ENCODE results near the gene WFDC1.
A peak's percentile ranks its signal among the peaks of the same experiment; 100 is the strongest.

Gene WFDC1

GRCh38 chr16:84308120-84308519 lies 13.4 kb downstream of the WFDC1 start:
- H3K4me2 ChIP-seq (ENCODE audit: insufficient read depth, low read length) = no peak overlapping the region

GRCh38 chr16:84310642-84311041 lies 16.0 kb downstream of the WFDC1 start:
- no peak overlapping the region for H3K27ac ChIP-seq (ENCODE audit: low read length)
- no peaks in the 10 kb centered on the region for H3K36me3 ChIP-seq (ENCODE audit: insufficient read depth, low read length)
- no peaks in the 10 kb centered on the region for H3K9me3 ChIP-seq (ENCODE audit: insufficient read depth, low read length, severe bottlenecking)
- DNase-seq = no peak
- H3K79me2 ChIP-seq (ENCODE audit: insufficient read depth, low read length) = no peaks in the 10 kb centered on the region
- no peak overlapping the region for H3K4me3 ChIP-seq (ENCODE audit: low read depth in 1 of 2, low read length in 2 of 2)
- TF ChIP-seq CTCF (IDR thresholded peaks at IDR 0.05; ENCODE audit: borderline replicate concordance, extremely low read depth, low read length, poor library complexity, severe bottlenecking) (no peak), EZH2 (IDR thresholded peaks at IDR 0.05; ENCODE audit: borderline replicate concordance, low read depth, low read length, severe bottlenecking) (no peak)
- H3K4me1 ChIP-seq (ENCODE audit: insufficient read depth, low read length) = no peaks in the 10 kb centered on the region
- H2AFZ ChIP-seq (ENCODE audit: low read depth, low read length) = no peak overlapping the region
- H3K27me3 ChIP-seq (ENCODE audit: insufficient read depth, low read length, poor library complexity) = no peaks in the 10 kb centered on the region
- no peaks in the 10 kb centered on the region; the same call in 1 of the 2 replicates for H4K20me1 ChIP-seq (ENCODE audit: insufficient read depth, low read length)
- H3K4me2 ChIP-seq (ENCODE audit: insufficient read depth, low read length) = no peak overlapping the region
- ATAC-seq (ENCODE audit: insufficient read depth, low read depth) = no peak
- no peak overlapping the region for H3K9ac ChIP-seq (ENCODE audit: low read depth, low read length)

More at GRCh38 chr16:84308120-84308519, 13.4 kb downstream of the WFDC1 start:
- Histone ChIP-seq H3K79me2 (ENCODE audit: insufficient read depth, low read length) (no peaks in the 10 kb centered on the region), H4K20me1 (ENCODE audit: insufficient read depth, low read length) (no peaks in the 10 kb centered on the region; the same call in 1 of the 2 replicates), H3K36me3 (ENCODE audit: insufficient read depth, low read length) (no peaks in the 10 kb centered on the region), H3K9ac (ENCODE audit: low read depth, low read length) (no peak overlapping the region), H3K9me3 (ENCODE audit: insufficient read depth, low read length, severe bottlenecking) (no peaks in the 10 kb centered on the region), H3K4me3 (ENCODE audit: low read depth in 1 of 2, low read length in 2 of 2) (no peak overlapping the region), H2AFZ (ENCODE audit: low read depth, low read length) (no peak overlapping the region), H3K27me3 (ENCODE audit: insufficient read depth, low read length, poor library complexity) (no peaks in the 10 kb centered on the region), H3K27ac (ENCODE audit: low read length) (no peak overlapping the region), H3K4me1 (ENCODE audit: insufficient read depth, low read length) (no peaks in the 10 kb centered on the region)
- ATAC-seq (ENCODE audit: insufficient read depth, low read depth) = peak; percentile 42; the same call in 1 of the 3 replicates
- DNase-seq = peak; percentile 16
- TF ChIP-seq EZH2 (IDR thresholded peaks at IDR 0.05; ENCODE audit: borderline replicate concordance, low read depth, low read length, severe bottlenecking) (no peak), CTCF (IDR thresholded peaks at IDR 0.05; ENCODE audit: borderline replicate concordance, extremely low read depth, low read length, poor library complexity, severe bottlenecking) (peak; percentile 58)

GRCh38 chr16:84312783-84313382 lies 18.2 kb downstream of the WFDC1 start:
- no peak overlapping the region for H3K9ac ChIP-seq (ENCODE audit: low read depth, low read length)
- H3K27ac ChIP-seq (ENCODE audit: low read length) = no peak overlapping the region
- DNase-seq = no peak
- ATAC-seq (ENCODE audit: insufficient read depth, low read depth) = no peak
- no peaks in the 10 kb centered on the region for H3K27me3 ChIP-seq (ENCODE audit: insufficient read depth, low read length, poor library complexity)
- no peaks in the 10 kb centered on the region for H3K4me1 ChIP-seq (ENCODE audit: insufficient read depth, low read length)
- H3K79me2 ChIP-seq (ENCODE audit: insufficient read depth, low read length) = no peaks in the 10 kb centered on the region
- H4K20me1 ChIP-seq (ENCODE audit: insufficient read depth, low read length) = no peaks in the 10 kb centered on the region; the same call in 1 of the 2 replicates
- H3K4me2 ChIP-seq (ENCODE audit: insufficient read depth, low read length) = no peak overlapping the region
- peaks cover 3% of the 10 kb centered on the region for H3K9me3 ChIP-seq (ENCODE audit: insufficient read depth, low read length, severe bottlenecking)
- H3K36me3 ChIP-seq (ENCODE audit: insufficient read depth, low read length) = no peaks in the 10 kb centered on the region
- H3K4me3 ChIP-seq (ENCODE audit: low read depth in 1 of 2, low read length in 2 of 2) = no peak overlapping the region
- H2AFZ ChIP-seq (ENCODE audit: low read depth, low read length) = no peak overlapping the region
- TF ChIP-seq EZH2 (IDR thresholded peaks at IDR 0.05; ENCODE audit: borderline replicate concordance, low read depth, low read length, severe bottlenecking) = no peak
- no peak for TF ChIP-seq CTCF (IDR thresholded peaks at IDR 0.05; ENCODE audit: borderline replicate concordance, extremely low read depth, low read length, poor library complexity, severe bottlenecking)

Data from DND-41 (cell line).